ENCODE data around the gene SUN2.

SUN2 gene

DNA sequence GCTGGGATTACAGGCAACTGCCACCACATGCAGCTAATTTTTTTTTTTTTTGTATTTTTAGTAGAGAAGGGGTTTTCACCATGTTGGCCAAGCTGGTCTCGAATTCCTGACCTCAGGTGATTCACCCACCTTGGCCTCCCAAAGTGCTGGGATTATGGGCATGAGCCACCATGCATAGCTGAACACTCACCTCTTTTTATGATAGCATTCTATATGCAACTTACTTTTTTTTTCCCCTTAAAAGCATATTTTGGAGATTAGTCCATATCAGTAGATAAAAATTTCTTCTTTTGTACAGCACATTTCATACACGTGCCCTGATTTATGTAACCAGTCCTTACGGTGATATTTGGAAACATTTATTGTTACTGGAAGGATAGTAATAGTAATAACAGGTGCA is 35.4 kb downstream of the SUN2 start:
- no peak for DNase-seq (ENCODE audit: low read depth in 3 of 3, low spot score in 1 of 3)

DNA sequence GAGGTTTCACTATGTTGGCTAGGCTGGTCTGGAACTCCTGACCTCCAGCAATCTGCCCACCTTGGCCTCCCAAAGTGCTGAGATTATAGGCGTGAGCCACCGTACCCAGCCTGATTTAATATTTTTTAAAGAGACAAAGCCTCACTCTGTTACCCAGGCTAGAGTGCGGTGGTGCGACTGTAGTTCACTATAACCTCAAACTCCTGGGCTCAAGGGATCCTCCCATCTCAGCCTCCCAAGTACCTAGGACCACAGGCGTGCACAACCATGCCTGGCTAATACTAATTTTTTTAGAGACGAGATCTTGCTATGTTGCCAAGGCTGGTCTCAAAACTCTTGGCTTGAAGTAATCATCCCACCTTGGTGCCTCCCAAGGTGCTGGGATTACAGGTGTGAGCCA is 36.6 kb downstream of the SUN2 start:
- DNase-seq (ENCODE audit: low read depth in 3 of 3, low spot score in 1 of 3), result no peak

DNA sequence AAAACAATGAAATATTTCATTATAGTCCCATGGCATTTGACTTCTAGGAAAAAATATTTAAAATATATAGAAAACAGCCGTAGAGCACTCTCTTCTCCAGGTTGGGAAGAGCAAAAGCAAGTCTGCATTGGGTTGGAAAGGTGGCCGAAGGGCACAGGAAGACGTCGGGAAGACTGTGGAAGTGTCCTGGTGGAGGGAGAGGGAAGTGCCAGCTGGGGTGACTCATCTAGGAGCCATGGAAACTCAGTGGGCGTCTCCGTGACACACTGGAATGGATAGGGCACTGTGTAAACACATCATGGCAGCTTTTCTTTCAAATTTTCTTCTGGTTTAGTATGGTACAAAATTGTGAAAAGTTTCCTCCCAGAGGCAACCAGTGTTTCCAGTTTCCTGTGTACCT is 37.4 kb downstream of the SUN2 start:
- DNase-seq (ENCODE audit: low read depth in 3 of 3, low spot score in 1 of 3), result no peak

DNA sequence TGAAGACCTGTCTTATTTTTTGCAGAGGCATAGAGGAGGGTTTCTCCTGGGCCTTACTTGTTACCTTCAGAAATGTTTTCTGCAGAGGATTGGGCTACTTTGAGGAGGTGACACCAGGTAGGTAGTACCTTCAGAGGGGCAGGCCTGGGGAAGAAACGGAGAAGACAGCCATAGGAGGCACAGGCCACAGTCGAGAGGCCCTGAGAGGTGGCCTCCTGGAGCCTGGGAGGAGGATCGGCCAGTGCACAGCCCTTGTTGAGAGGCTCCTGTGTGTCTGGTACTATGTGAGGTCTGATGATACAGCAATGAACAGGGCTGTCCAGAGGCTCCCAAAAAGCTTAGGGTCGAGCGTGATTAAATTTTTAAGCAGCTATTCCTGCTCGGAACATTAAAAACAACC is 38.6 kb downstream of the SUN2 start:
- no peak for DNase-seq (ENCODE audit: low read depth in 3 of 3, low spot score in 1 of 3)

DNA sequence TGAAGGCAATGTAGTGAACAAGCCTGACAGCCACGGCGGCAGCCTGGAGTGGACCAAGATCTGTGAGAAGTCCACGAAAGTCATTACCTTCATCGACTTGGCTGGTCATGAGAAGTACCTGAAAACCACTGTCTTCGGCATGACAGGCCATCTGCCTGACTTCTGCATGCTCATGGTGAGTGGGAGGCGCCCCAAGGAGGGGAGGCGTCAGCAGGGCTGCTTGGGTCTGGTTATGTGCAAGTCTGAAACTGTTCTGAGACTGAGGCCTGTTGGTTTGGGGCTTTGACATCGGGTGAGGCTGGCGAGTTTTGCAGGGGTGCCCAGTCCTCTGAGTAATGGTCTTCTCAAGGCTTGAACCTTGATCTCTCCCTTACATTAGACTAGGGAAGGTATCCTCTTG is 39.0 kb downstream of the SUN2 start:
- DNase-seq (ENCODE audit: low read depth in 3 of 3, low spot score in 1 of 3), result no peak

DNA sequence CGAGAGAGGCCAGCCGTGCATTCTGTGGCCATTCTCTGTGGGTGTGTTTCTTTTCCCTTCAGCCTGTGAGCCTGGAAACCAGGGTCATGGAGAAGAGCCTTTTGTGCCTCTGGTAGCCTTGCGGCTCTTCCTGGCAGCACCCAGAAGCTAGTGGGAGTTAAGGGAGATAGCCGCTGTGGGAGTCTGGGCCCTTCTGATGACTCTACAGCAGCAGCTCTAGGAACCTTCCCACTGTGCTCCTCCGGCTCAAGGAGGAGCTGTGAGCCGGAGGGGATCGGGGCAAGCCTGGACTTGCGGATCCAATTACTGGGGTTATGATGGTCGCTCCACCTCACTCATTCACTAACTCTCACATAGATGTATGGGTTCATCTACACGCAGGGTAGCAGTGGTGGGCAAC is 39.5 kb downstream of the SUN2 start:
- no peak for DNase-seq (ENCODE audit: low read depth in 3 of 3, low spot score in 1 of 3)

DNA sequence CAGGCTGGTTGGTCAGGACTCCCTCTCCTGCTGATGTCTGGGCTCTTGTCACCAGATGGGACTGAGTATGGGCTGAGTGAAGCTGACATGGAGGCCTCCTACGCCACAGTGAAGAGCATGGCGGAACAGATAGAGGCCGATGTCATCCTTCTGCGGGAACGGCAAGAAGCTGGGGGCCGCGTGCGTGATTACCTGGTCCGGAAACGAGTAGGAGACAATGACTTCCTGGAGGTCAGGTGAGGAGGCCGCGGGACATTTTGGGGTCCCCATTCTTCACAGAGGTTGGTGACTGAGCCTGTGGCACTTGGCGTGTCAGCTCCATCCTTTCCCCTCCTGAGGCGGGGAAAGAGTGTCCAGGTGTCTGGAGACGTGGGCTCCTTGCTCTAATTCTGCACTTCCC is 39.9 kb downstream of the SUN2 start:
- no peak for DNase-seq (ENCODE audit: low read depth in 3 of 3, low spot score in 1 of 3)

DNA sequence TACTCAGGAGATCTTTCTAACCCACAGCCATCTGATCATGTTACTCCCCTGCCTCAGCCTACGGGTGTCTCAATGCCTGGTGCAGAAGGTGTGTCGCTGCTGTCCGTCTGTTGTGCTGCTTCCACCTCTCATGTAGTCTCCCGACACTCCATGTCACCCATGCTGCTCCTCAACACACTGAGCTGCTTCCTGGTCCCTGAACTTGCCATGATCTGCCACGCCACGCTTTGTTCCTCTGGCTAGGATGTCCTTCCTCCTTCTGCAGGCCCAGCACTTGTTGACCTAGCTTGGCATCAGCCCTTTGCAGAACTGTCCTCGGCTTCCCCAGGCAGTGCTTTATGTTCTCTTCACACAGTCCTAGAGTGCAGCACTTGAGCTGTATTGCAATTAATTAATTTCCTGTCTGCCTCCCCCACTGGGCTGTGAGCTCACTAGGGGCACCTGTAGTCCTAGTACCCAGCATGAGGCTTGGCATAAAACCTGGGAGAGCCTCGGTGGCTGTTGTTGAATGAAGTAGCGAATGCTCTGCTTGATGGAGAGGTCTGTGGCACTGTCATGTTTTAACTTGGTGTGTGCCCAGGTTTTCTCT is 40.5 kb downstream of the SUN2 start:
- DNase-seq (ENCODE audit: low read depth in 3 of 3, low spot score in 1 of 3), result no peak

DNA sequence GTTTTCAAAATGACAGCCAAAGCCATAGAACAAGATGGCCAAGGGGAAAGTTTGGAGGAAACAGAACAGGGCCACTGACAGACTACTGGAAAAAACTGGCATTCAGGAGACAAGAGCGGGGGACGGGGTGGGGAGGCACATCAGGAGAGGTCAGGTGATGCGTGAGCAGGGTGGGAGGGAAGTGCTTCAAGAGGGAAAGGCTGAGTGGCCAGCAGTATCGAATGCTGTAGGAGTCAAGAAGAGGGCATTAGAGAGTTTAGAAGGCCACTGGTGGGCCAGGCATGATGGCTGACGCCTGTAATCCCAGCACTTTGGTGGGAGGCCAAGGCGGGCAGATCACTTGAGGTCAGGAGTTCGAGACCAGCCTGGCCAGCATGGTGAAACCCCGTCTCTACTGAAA is 41.9 kb downstream of the SUN2 start:
- no peak for DNase-seq (ENCODE audit: low read depth in 3 of 3, low spot score in 1 of 3)

DNA sequence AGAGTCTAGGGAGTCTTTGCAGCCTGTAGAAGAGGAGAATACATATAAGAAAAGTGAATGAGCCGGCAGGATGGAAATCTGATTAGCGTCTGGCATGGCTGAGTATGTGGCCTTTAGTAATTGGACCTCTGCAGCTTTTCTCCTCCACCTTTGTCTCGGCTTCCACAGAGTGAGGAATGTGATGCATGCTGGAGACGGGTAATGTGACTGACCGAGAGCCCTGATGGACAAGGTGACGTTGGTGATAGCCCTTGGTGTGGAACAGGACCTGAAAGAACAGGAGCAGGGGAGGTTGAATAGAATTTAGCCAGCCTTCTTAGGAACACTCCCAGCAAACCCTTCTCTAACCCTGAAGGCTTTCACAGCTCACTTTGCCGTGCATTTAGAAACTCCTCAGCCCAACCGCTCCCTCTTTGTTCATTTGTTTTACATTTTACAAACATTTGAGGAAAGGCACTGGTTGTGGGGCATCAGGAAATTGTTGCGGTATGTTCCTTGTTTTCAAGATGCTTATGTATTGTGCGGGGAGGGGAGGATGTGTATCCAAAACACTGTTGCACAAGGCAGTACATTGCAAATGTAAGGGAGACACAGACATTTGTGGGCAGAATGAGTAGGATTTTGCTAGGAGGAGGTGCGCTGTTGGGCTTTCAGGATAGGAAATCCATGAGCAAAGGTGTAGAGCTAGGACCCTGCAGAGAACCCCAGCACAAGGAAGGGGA is 43.2 kb downstream of the SUN2 start:
- no peak for DNase-seq (ENCODE audit: low read depth in 3 of 3, low spot score in 1 of 3)

DNA sequence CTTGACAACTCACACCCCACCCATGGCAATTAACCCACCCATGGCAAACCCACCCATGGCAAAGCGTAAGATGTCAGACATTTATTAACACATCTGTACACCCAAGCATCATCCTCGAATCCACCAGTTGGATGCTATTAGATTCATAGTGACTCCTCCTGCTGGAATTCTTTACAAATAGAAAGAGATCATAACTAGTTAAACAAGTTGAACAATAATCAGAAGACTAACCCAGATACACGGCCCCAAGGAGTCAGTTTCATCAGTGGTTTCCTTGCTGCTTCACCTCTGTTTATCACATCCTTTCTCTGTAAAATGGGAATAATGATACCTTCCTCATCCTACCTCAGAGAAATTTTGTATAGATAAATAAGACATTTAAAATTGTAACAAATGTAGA is 44.9 kb downstream of the SUN2 start:
- no peak for DNase-seq (ENCODE audit: low read depth in 3 of 3, low spot score in 1 of 3)

DNA sequence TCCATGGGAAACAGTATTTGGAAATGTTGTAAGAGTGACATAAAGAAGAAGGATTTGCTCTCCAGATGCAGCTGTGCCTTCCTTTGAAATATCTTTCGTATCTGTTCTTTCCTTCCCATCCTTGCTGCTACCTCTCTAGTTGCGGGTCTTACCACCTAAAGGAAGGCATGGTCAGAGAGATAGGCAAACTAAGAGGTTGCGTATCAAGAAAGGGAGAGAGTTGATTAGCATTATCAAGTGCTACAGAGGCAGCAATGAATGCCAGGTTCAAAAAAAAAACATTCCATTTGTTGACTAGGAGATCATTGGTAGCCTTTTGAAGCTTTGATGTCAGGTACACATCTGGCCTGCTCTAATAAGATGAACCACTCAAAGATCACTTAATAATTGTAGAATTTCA is 45.4 kb downstream of the SUN2 start:
- no peak for DNase-seq (ENCODE audit: low read depth in 3 of 3, low spot score in 1 of 3)

DNA sequence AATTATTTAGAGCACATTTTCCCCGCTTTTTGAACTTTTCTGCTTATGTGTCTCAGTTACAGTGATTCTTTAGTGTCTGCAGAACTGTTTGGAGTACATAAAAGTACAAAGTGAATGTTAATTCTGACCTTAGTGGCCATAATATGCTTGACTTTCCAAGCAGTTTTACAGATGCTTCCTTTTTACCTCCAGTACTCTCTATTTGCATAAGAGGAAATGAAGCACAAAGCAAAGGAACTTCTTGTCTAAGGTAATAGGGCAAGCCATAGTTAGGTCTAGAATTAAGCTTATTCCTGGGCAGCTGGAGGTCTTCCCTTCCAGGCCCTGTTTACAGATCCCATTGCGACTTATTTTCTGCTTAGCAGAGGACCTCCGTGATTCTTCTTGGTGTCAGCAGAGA is 46.5 kb downstream of the SUN2 start:
- DNase-seq (ENCODE audit: low read depth in 3 of 3, low spot score in 1 of 3), result no peak

DNA sequence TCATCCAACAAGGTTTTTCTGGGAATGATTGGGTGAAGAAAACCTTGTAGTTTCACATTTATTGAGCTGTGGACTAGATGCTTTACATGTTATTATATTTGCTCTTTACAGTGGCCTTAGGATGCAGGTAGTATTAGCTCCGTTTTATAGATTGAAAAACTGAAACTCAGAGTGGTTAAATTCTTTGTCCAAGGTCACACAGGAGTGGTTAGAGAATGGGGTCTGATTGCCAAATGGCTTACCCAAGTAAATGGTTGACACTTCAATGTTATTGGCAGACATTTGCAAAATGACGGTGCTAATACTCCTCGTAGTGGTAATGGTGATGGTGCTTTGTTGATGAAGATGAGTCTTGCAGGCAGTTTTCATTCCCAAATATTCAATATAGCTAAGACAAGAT is 47.8 kb downstream of the SUN2 start:
- no peak for DNase-seq (ENCODE audit: low read depth in 3 of 3, low spot score in 1 of 3)

DNA sequence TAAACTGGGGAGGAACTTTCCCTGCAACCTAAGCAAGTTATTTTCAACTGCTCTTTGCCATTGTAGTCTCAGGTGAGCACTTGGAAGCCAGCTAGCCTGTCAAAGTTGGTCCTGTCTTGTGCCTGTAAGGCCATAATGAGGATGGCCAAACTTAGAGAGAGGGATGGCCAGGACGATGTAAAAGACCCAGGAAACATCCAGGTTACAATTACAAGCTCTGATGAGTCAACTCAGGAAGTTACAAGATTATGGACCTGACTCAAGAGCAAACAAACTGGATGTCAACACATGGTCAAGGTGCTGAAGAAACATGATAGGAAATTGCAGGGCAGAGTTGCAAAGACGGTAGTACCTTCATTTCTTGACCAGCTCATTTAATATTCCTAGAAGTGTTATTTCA is 48.5 kb downstream of the SUN2 start:
- DNase-seq (ENCODE audit: low read depth in 3 of 3, low spot score in 1 of 3), result no peak

DNA sequence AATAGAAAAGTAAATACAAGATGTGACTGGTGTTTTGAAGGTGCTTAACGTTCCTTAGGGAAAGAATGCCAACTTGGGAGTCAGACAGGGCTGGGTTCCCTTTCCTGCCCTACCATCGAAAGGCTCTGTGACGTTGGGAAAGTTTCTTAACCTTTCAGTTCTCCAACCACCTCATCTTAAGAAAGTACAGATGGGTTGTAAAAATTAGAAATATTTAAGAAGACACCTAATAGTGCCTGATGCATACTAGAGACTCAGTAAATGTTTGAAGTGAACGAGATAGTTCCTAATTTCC is 49.0 kb downstream of the SUN2 start:
- no peak for DNase-seq (ENCODE audit: low read depth in 3 of 3, low spot score in 1 of 3)

DNA sequence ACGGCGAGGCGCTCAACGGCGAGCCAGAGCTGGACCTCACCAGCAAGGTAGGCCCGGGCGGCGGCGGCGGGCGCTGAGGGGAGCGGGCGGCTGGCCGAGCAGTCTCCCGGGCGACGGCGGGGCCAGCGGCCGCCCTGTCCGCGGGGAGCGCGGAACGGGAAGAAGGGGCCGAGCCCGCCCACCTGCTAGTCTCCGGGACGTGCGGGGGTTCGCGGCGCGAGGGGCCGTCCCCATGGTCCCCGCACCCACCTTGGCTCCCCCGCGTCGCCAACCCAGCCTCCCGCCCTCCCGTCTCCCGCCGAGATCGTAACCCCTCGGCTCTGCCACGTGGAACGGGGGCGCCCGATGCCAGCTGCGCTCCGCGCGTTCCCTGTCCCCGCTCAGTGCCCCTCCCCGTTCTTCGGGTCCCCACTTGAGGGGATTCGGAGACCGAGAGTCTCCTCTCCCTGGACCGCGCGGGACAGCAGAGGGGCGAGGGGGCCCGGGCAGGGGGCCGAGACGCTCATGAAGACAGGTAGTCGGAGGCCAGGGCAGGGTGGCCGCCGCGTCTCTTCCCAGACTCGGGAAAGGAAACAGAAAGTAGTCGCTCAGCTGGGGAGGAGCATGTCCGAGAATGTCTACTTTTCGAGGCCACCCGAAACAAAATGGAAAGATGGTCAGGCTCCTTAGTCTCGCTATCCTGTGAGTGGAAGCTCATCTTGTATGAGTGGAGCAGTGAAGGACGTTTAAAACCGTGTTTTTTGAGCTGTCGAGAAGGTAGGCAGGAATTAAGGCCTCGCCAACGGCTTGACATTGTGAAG is 49.5 kb downstream of the SUN2 start:
- DNase-seq (ENCODE audit: low read depth in 3 of 3, low spot score in 1 of 3), result peak in 1 of 3 donors; percentile 24

DNA sequence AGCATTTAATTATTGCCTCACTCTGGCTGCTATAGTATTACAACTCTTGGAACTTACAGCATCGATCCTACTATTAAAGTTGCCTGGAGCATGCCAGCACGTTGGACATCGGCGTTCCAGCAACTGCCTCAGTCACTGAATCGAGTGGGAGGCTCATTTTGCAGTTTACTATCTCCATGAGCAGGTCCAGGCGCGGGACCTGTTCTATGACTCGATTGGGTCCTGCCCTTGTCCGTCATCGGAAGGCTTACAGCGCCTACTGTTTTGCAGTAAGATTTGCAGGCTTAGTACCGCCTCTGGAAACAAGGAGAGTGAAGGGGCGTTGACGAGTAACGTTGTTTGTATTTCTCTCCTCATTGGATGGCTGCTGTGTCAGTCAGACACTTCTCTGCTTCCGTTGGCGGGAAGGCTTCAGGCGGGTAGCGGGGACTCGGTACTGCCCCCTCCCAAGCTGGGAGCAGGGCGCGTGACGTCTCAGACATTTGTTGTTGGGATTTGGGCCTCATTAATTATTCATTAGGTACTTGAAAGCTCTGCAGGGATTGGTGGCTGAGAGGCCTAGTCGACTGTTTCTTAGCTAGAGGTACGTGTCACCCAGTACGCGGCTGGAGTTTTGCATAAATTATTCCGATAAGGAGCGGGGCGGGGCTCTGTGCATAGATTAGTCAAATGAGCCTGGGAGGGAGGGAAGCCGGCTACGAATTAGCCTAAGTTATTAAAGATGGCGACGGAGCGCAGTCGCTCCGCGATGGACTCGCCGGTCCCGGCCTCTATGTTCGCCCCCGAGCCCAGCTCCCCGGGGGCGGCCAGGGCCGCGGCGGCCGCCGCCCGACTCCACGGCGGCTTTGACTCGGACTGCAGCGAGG is 50.3 kb downstream of the SUN2 start, which contains the start of gene GTPBP1:
TSS of gene GTPBP1 (plus strand) at position 710 of the 866 bp plus-strand sequence. CDS start at position 722, 12 bp downstream.
- DNase-seq (ENCODE audit: low read depth in 3 of 3, low spot score in 1 of 3), result peak; percentile 81 to 96 (median 92)

DNA sequence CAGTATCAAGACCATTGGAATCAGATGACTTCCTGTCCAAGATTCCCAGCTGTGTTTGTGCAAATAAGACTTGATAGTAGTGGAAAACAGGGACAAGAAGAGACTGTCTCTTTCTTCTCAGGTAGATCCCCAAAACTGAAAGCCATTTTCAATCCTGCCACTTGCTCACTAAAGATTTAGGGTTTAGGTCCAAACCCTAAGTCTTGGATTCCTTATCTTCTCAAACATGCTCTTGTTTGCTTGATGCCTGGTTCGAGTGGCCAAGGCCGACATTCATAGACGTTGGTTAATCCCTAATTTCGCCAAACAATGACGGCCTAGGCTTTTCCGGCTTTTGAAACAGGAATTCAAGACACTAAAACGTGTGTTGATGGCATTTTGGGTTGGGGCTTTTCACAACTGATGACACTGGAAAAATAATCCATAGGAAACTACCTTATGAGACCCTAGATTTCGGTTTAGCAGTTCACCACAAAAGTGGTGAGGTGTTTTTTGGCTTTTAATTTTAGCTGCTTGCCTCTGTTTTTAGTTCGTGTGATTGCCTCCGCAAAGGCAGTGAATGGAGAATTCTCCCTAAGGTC is 51.1 kb downstream of the SUN2 start:
- DNase-seq (ENCODE audit: low read depth in 3 of 3, low spot score in 1 of 3), result no peak

DNA sequence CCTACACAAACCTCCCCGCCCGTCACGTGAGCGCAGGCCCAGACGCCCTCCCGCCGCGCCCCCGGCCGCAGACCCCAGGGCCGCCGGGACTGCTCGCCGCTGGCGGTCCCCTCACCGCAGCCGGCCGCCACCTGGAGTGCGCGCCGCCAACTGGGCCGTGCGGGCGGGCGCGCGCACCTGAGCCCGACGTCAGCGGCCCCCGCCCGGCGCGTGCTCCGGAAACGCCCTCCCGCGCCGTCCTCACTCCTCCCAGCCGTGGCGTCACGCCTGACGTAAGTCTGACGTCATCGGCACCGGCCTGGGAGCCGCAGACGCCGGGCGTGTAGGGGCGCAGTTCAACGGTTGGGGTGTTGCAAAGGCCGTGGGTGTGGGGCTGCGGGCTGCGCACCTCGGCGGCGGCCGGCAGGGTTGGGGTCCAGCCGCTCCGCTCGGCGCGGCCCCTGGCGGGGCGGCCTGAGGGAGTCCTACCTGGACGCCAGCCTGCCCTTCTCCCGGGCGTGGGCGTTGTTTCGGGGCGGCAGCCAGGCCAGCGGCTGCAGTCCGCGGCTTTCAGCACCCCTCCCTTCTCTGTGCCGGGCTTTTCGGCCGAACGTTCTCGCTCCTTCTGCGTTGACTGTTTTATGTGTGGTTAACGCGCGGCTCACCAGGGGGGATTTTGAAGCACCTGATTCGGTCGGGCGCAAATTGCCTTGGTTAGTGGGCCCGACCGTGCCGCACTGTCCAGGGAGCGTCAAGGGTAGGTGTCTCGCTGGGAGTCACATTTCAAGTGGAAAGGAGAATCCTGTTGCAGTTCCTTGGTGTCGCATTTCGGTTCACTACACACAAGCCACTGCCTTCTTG is 54.8 kb downstream of the SUN2 start, which contains the start of gene JOSD1:
TSS of gene JOSD1 (minus strand) at position 155 of the 840 bp plus-strand sequence. CDS start 956 bp downstream, outside the sequence.
- DNase-seq (ENCODE audit: low read depth in 3 of 3, low spot score in 1 of 3), result peak; percentile 93 to 98 (median 95)
